Measurements from ENCODE around the gene NFATC4.
A peak's percentile ranks its signal among the peaks of the same experiment; 100 is the strongest.
"Not testable (repeated sequence)": the region's sequence is repeated elsewhere in the genome, so short reads cannot be mapped to it uniquely, and the experiment has no call there.

Gene NFATC4

GRCh38 chr14:24339284-24340151 is 28.5 kb upstream of the NFATC4 start, which contains the start of gene RIPK3:
RIPK3 (minus strand) TSS chr14:24339991; CDS start chr14:24339826, 165 bp downstream.
- peak; percentile 79 for DNase-seq

GRCh38 chr14:24340606-24341005 is 27.4 kb upstream of the NFATC4 start:
- DNase-seq, result no peak

GRCh38 chr14:24342889-24343288 is 25.1 kb upstream of the NFATC4 start:
- DNase-seq, result no peak

- DNase-seq, result no peak
Observed at GRCh38 chr14:24343795-24344660, 24.0 kb upstream of the NFATC4 start.

GRCh38 chr14:24347134-24347533 is 20.9 kb upstream of the NFATC4 start:
- DNase-seq, result no peak

GRCh38 chr14:24348186-24348585 is 19.8 kb upstream of the NFATC4 start:
- DNase-seq, result no peak

GRCh38 chr14:24349742-24350141 is 18.2 kb upstream of the NFATC4 start:
- DNase-seq, result no peak

- DNase-seq, result no peak
Observed at GRCh38 chr14:24351517-24351916, 16.5 kb upstream of the NFATC4 start.

- no peak for DNase-seq
Observed at GRCh38 chr14:24353559-24354481, 14.2 kb upstream of the NFATC4 start.

- DNase-seq, result not testable (repeated sequence)
Observed at GRCh38 chr14:24354482-24354825, 13.5 kb upstream of the NFATC4 start.

GRCh38 chr14:24355009-24355408 is 13.0 kb upstream of the NFATC4 start:
- DNase-seq, result no peak

- DNase-seq, result no peak
Observed at GRCh38 chr14:24356208-24356607, 11.8 kb upstream of the NFATC4 start.

- DNase-seq, result no peak
Observed at GRCh38 chr14:24360281-24360680, 7.7 kb upstream of the NFATC4 start.

- no peak for DNase-seq
Observed at GRCh38 chr14:24361326-24361725, 6.7 kb upstream of the NFATC4 start.

GRCh38 chr14:24362241-24362960 is 5.6 kb upstream of the NFATC4 start:
- no peak for DNase-seq

GRCh38 chr14:24363401-24363800 is 4.6 kb upstream of the NFATC4 start:
- no peak for DNase-seq

GRCh38 chr14:24364841-24365240 is 3.1 kb upstream of the NFATC4 start:
- DNase-seq, result no peak

- DNase-seq, result peak; percentile 86
Observed at GRCh38 chr14:24365600-24366412, 2.2 kb upstream of the NFATC4 start.

- no peak for DNase-seq
Observed at GRCh38 chr14:24366413-24366720, 1.6 kb upstream of the NFATC4 start.

- DNase-seq, result peak; percentile 78
Observed at GRCh38 chr14:24366721-24367513, 1.1 kb upstream of the NFATC4 start.

GRCh38 chr14:24368212-24368561 is 203 bp downstream of the NFATC4 start:
- DNase-seq, result no peak
